GM23338 (cell line): ENCODE data around the gene IL17C. TPM values are rescaled to one million over a fixed set of nuclear protein-coding genes. Genes with fewer than 3 reads are reported as not detected.

Experiments
- ATAC-seq: fragments of 200-7000 bp; cut with Tn5 transposase; 3 replicates; pipeline ENCODE4 v1.9.1; 2020
- DNase-seq: peaks from one replicate; pipeline ENCODE4 v3.0.0-alpha.2; 2015; ENCODE audit warnings: low spot score
- H2AFZ ChIP-seq: fragments of 200-600 bp; sonication (generic); 2 replicates; pipeline ENCODE4 v1.8.0; 2016; ENCODE audit warnings: antibody characterized with exemption, mild to moderate bottlenecking, moderate library complexity
- H3F3A ChIP-seq: fragments of 200-600 bp; sonication (generic); replicated peaks from 2 replicates; pipeline ENCODE4 v1.8.0; 2017; ENCODE audit warnings: antibody characterized with exemption, mixed run types, low read depth
- H3K27ac ChIP-seq: fragments of 200-600 bp; sonication (generic); 2 replicates; pipeline ENCODE4 v1.6.1; 2016; ENCODE audit warnings: low read depth
- H3K27me3 ChIP-seq: fragments of 200-600 bp; sonication (generic); 2 replicates; pipeline ENCODE4 v1.8.0; 2016; ENCODE audit warnings: mild to moderate bottlenecking, mixed run types, moderate library complexity; ENCODE audit not compliant: insufficient read depth
- H3K36me3 ChIP-seq: fragments of 200-600 bp; sonication (generic); 2 replicates; pipeline ENCODE4 v1.8.0; 2016; ENCODE audit warnings: mild to moderate bottlenecking; ENCODE audit not compliant: insufficient read depth
- H3K4me1 ChIP-seq: fragments of 200-600 bp; sonication (generic); 2 replicates; pipeline ENCODE4 v1.8.0; 2016; ENCODE audit warnings: mild to moderate bottlenecking, moderate library complexity; ENCODE audit not compliant: insufficient read depth
- H3K4me2 ChIP-seq: fragments of 200-600 bp; sonication (generic); 2 replicates; pipeline ENCODE4 v1.7.1; 2017; ENCODE audit warnings: mixed run types
- H3K4me3 ChIP-seq: fragments of 200-600 bp; sonication (generic); 2 replicates; pipeline ENCODE4 v1.6.1; 2016; ENCODE audit warnings: mixed run types
- H3K79me2 ChIP-seq: fragments of 200-600 bp; sonication (generic); replicated peaks from 2 replicates; pipeline ENCODE4 v1.8.0; 2017; ENCODE audit warnings: mild to moderate bottlenecking; ENCODE audit not compliant: insufficient read depth
- H3K9me2 ChIP-seq: fragments of 200-600 bp; sonication (generic); 2 replicates; pipeline ENCODE4 v1.8.0; 2017; ENCODE audit not compliant: insufficient read depth
- H4K20me1 ChIP-seq: fragments of 200-600 bp; sonication (generic); replicated peaks from 2 replicates; pipeline ENCODE4 v1.8.0; 2017; ENCODE audit warnings: mild to moderate bottlenecking; ENCODE audit not compliant: insufficient read depth
- H3K27ac Mint-ChIP-seq: 2 replicates; pipeline ENCODE4 v1.8.0; 2020; ENCODE audit warnings: inconsistent platforms, mild to moderate bottlenecking, moderate library complexity, mixed read lengths
- H3K27me3 Mint-ChIP-seq: 3 replicates; pipeline ENCODE4 v1.8.0; 2022; ENCODE audit warnings: low read depth, mild to moderate bottlenecking, moderate library complexity, mixed read lengths, inconsistent platforms; ENCODE audit not compliant: insufficient read depth, poor library complexity
- H3K36me3 Mint-ChIP-seq: 3 replicates; pipeline ENCODE4 v1.8.0; 2021; ENCODE audit warnings: low read depth, mild to moderate bottlenecking, inconsistent platforms, moderate library complexity, mixed read lengths
- H3K4me1 Mint-ChIP-seq: 3 replicates; pipeline ENCODE4 v1.8.0; 2020; ENCODE audit warnings: mild to moderate bottlenecking, inconsistent platforms, mixed read lengths
- H3K4me3 Mint-ChIP-seq: 3 replicates; pipeline ENCODE4 v1.8.0; 2021; ENCODE audit warnings: moderate library complexity, mild to moderate bottlenecking, inconsistent platforms, mixed read lengths
- H3K9me3 Mint-ChIP-seq: 3 replicates; pipeline ENCODE4 v1.8.0; 2020; ENCODE audit warnings: moderate library complexity, mild to moderate bottlenecking, inconsistent platforms, mixed read lengths
- EZH2 ChIP-seq: fragments of 200-600 bp; sonication (generic); IDR thresholded peaks from one replicate; pipeline ENCODE4 v1.8.0; 2017; ENCODE audit warnings: antibody characterized with exemption, mild to moderate bottlenecking, low read depth; ENCODE audit not compliant: unreplicated experiment
- JUNB ChIP-seq: IDR thresholded peaks from one replicate; pipeline ENCODE4 v1.6.1; 2016; ENCODE audit warnings: antibody characterized with exemption; ENCODE audit not compliant: unreplicated experiment
- REST ChIP-seq: IDR thresholded peaks from one replicate; pipeline ENCODE4 v1.6.1; 2018; ENCODE audit warnings: antibody characterized with exemption; ENCODE audit not compliant: unreplicated experiment
- ZNF114 ChIP-seq: fragments of 250-450 bp; sonication (Bioruptor Pico); IDR thresholded peaks from 2 replicates; pipeline ENCODE4 v1.5.0; 2020; ENCODE audit warnings: mild to moderate bottlenecking, moderate library complexity
- ZNF331 ChIP-seq: fragments of 250-450 bp; sonication (Bioruptor Pico); IDR thresholded peaks from 2 replicates; pipeline ENCODE4 v1.5.0; 2020; ENCODE audit warnings: low read depth, mild to moderate bottlenecking, moderate library complexity
- ZNF462 ChIP-seq: fragments of 250-450 bp; sonication (Bioruptor Pico); IDR thresholded peaks from 2 replicates; pipeline ENCODE4 v1.5.0; 2020; ENCODE audit warnings: mild to moderate bottlenecking, moderate library complexity
- polyA plus RNA-seq: library from polyadenylated mRNA; unstranded; fragments of >200 nt; fragmentation: Nextera tagmentation; extraction: Ambion mirVana; gene quantifications from 2 replicates; pipeline ENCODE4 v1.2.1, GENCODE V29; 2016
- total RNA-seq: library from RNA; depleted of rRNA; stranded (reverse); fragments of >200 nt; shearing (Covaris generic); gene quantifications from 2 replicates; pipeline ENCODE4 v1.2.3, GENCODE V29; 2014

Gene IL17C
- total and polyA plus RNA-seq, 2 experiments from 2014 or later = 2.7 to 3.9 TPM

GRCh38 chr16:88627531-88628411 lies 10.6 kb upstream of the IL17C start:
- peak overlapping the region; percentile 78; the same call in 1 of the 2 replicates for H3K27ac Mint-ChIP-seq
- Histone ChIP-seq H3K9me2 (no peaks in the 10 kb centered on the region), H3K4me2 (no peak overlapping the region), H3K27me3 (no peaks in the 10 kb centered on the region), H3K36me3 (peaks cover 13% of the 10 kb centered on the region; the same call in 1 of the 2 replicates), H3K4me1 (peaks cover 3% of the 10 kb centered on the region; the same call in 1 of the 2 replicates), H2AFZ (no peak overlapping the region), H3K27ac (no peak overlapping the region), H3F3A (no peaks in the 10 kb centered on the region; the same call in 1 of the 2 replicates), H3K79me2 (no peaks in the 10 kb centered on the region), H4K20me1 (0 out of 2 replicates have a peak, but pooled peaks cover 5% of the 10 kb centered on the region), H3K4me3 (no peak overlapping the region)
- DNase-seq (no peak), ATAC-seq (no peak)
- H3K4me1 Mint-ChIP-seq = peaks cover 23% of the 10 kb centered on the region
- H3K4me3 Mint-ChIP-seq = no peak overlapping the region; the same call in 2 of the 3 replicates
- no peaks in the 10 kb centered on the region for H3K9me3 Mint-ChIP-seq
- TF ChIP-seq REST (no peak), ZNF462 (CRISPR knock-in tag) (no peak), EZH2 (no peak), JUNB (no peak), ZNF331 (CRISPR knock-in tag) (no peak), ZNF114 (CRISPR knock-in tag) (no peak)
- peaks cover 14% of the 10 kb centered on the region for H3K27me3 Mint-ChIP-seq
- peaks cover 56% of the 10 kb centered on the region for H3K36me3 Mint-ChIP-seq
